H1 (cell line): ENCODE data around the gene STXBP2. TPM values are rescaled to one million over a fixed set of nuclear protein-coding genes. Genes with fewer than 3 reads are reported as not detected.

Experiments
- CTCF ChIA-PET: fragments of 300-600 bp; sonication (Branson Sonifier 250); formaldehyde crosslinking; loops from one replicate; lab custom pipeline; 2021; ENCODE audit not compliant: partially characterized antibody; lab: Charles Lee
- POLR2A ChIA-PET: fragments of 300-600 bp; sonication (Branson Sonifier 250); formaldehyde crosslinking; loops from one replicate; lab custom pipeline; 2021; ENCODE audit warnings: inconsistent platforms; ENCODE audit not compliant: partially characterized antibody; lab: Charles Lee
- DNase-seq, 2 experiments: peaks; one replicate each; pipeline versions ENCODE4 v3.0.0 to v3.0.0-alpha.2; 2010 to 2022; ENCODE audit warnings: low spot score in 2 of 2, low read depth in 1 of 2, mixed read lengths in 1 of 2
- FAIRE-seq: peaks from 2 replicates; lab custom pipeline; 2011; peaks lifted over from hg19 to GRCh38; lab: Jason Lieb, UNC
- H2AFZ ChIP-seq: 2 replicates; pipeline ENCODE4 v1.8.1; 2012; ENCODE audit warnings: low read length, inconsistent platforms
- H2AK5ac ChIP-seq: 2 replicates; pipeline ENCODE4 v1.6.1; 2013; ENCODE audit warnings: low read depth, low read length
- H2BK120ac ChIP-seq: replicated peaks from 2 replicates; pipeline ENCODE3; 2013; ENCODE audit warnings: low read depth, low read length, inconsistent platforms
- H2BK12ac ChIP-seq: 2 replicates; pipeline ENCODE4 v1.6.1; 2013; ENCODE audit warnings: low read depth, low read length
- H2BK15ac ChIP-seq: 2 replicates; pipeline ENCODE4 v1.6.1; 2013; ENCODE audit warnings: low read length
- H2BK20ac ChIP-seq: 2 replicates; pipeline ENCODE4 v1.6.1; 2013; ENCODE audit warnings: low read length
- H2BK5ac ChIP-seq: 2 replicates; pipeline ENCODE4 v1.6.1; 2013; ENCODE audit warnings: low read depth, low read length
- H3K14ac ChIP-seq: 2 replicates; pipeline ENCODE4 v1.6.1; 2013; ENCODE audit warnings: inconsistent platforms; ENCODE audit not compliant: insufficient read length
- H3K18ac ChIP-seq: 2 replicates; pipeline ENCODE4 v1.6.1; 2013; ENCODE audit warnings: low read length; ENCODE audit errors: extremely low read depth
- H3K23ac ChIP-seq: 2 replicates; pipeline ENCODE4 v1.6.1; 2013; ENCODE audit warnings: inconsistent platforms; ENCODE audit not compliant: insufficient read length
- H3K23me2 ChIP-seq: 2 replicates; pipeline ENCODE4 v1.6.1; 2013; ENCODE audit warnings: low read depth, low read length
- H3K27ac ChIP-seq: 2 replicates; pipeline ENCODE4 v1.6.1; 2011; ENCODE audit warnings: low read depth, low read length, inconsistent platforms
- H3K27me3 ChIP-seq, 4 experiments: replicated peaks in 1 of 4; 1 replicate in 1 of 4; 2 replicates in 3 of 4; pipeline versions ENCODE4 v1.6.1 to v1.8.1; 2011 to 2013; ENCODE audit warnings: low read length in 3 of 4, mild to moderate bottlenecking in 3 of 4, inconsistent platforms in 2 of 4, mixed read lengths in 2 of 4, moderate library complexity in 1 of 4; ENCODE audit not compliant: control insufficient read depth in 3 of 4, insufficient read depth in 3 of 4; ENCODE audit errors: extremely low read depth in 1 of 4
- H3K36me3 ChIP-seq, 4 experiments: 2 replicates each; pipeline versions ENCODE4 v1.6.1 to v1.8.1; 2011 to 2013; ENCODE audit warnings: mild to moderate bottlenecking in 4 of 4, low read length in 3 of 4, moderate library complexity in 2 of 4, control low read depth in 1 of 4, inconsistent platforms in 1 of 4; ENCODE audit not compliant: insufficient read depth in 4 of 4, control insufficient read depth in 2 of 4
- H3K4ac ChIP-seq: replicated peaks from 2 replicates; pipeline ENCODE3; 2013; ENCODE audit warnings: low read length, low read depth, mixed read lengths, inconsistent platforms; ENCODE audit not compliant: insufficient read length
- H3K4me1 ChIP-seq, 4 experiments: replicated peaks in 1 of 4; 1 replicate in 1 of 4; 2 replicates in 3 of 4; pipeline versions ENCODE4 v1.6.1 to v1.8.1; 2011 to 2013; ENCODE audit warnings: low read length in 3 of 4, inconsistent platforms in 2 of 4, mixed read lengths in 1 of 4; ENCODE audit not compliant: insufficient read depth in 4 of 4, control insufficient read depth in 3 of 4
- H3K4me2 ChIP-seq, 2 experiments: 2 replicates each; pipeline versions ENCODE4 v1.6.1 to v1.8.1; 2011 to 2013; ENCODE audit warnings: low read depth in 2 of 2, low read length in 2 of 2, control low read depth in 1 of 2, inconsistent platforms in 1 of 2, mild to moderate bottlenecking in 1 of 2; ENCODE audit not compliant: insufficient read depth in 1 of 2
- H3K4me3 ChIP-seq, 4 experiments: fragments of 200-600, 300-600 bp in 1 of 4; sonication (generic), shearing (Covaris generic), sonication (Bioruptor Twin) in 1 of 4; 2 replicates each; pipeline versions ENCODE4 v1.5.1 to v1.8.1; 2011 to 2016; ENCODE audit warnings: low read length in 4 of 4, low read depth in 3 of 4, control low read depth in 2 of 4, inconsistent platforms in 2 of 4, mild to moderate bottlenecking in 2 of 4, mixed read lengths in 1 of 4, moderate library complexity in 1 of 4; ENCODE audit not compliant: insufficient read depth in 2 of 4; ENCODE audit errors: extremely low read depth in 1 of 4
- H3K56ac ChIP-seq: replicated peaks from 2 replicates; pipeline ENCODE3; 2013; ENCODE audit warnings: low read depth, mild to moderate bottlenecking, mixed read lengths, low read length, inconsistent platforms; ENCODE audit not compliant: insufficient read length
- H3K79me1 ChIP-seq: 2 replicates; pipeline ENCODE4 v1.6.1; 2013; ENCODE audit warnings: low read depth, low read length, control low read depth
- H3K79me2 ChIP-seq, 2 experiments: 2 replicates each; pipeline versions ENCODE4 v1.6.1 to v1.8.1; 2012 to 2013; ENCODE audit warnings: low read length in 2 of 2, mild to moderate bottlenecking in 2 of 2, inconsistent platforms in 1 of 2; ENCODE audit not compliant: insufficient read depth in 2 of 2, control insufficient read depth in 1 of 2
- H3K9ac ChIP-seq, 4 experiments: replicated peaks in 1 of 4; 1 replicate in 1 of 4; 2 replicates in 3 of 4; pipeline versions ENCODE4 v1.6.1 to v1.8.1; 2011 to 2013; ENCODE audit warnings: low read depth in 3 of 4, low read length in 3 of 4, control low read depth in 2 of 4, mild to moderate bottlenecking in 2 of 4, moderate library complexity in 2 of 4, inconsistent platforms in 1 of 4; ENCODE audit errors: extremely low read depth in 1 of 4
- H3K9me3 ChIP-seq, 2 experiments: 2 replicates each; pipeline versions ENCODE4 v1.6.1 to v1.8.1; 2012 to 2013; ENCODE audit warnings: mild to moderate bottlenecking in 2 of 2, moderate library complexity in 2 of 2, control low read depth in 1 of 2, inconsistent platforms in 1 of 2, low read depth in 1 of 2, low read length in 1 of 2, mixed read lengths in 1 of 2; ENCODE audit not compliant: insufficient read depth in 2 of 2
- H4K20me1 ChIP-seq, 2 experiments: replicated peaks in 1 of 2; 2 replicates each; pipeline versions ENCODE3 to v1.8.1; 2011 to 2013; ENCODE audit warnings: inconsistent platforms in 2 of 2, low read length in 2 of 2, mild to moderate bottlenecking in 1 of 2; ENCODE audit not compliant: insufficient read depth in 2 of 2, control insufficient read depth in 1 of 2
- H4K5ac ChIP-seq: 2 replicates; pipeline ENCODE4 v1.6.1; 2013; ENCODE audit warnings: low read length, low read depth, mixed read lengths, inconsistent platforms; ENCODE audit not compliant: insufficient read length
- H4K8ac ChIP-seq: 2 replicates; pipeline ENCODE4 v1.8.0; 2013; ENCODE audit warnings: mild to moderate bottlenecking, moderate library complexity, low read length, inconsistent platforms; ENCODE audit not compliant: insufficient read depth; ENCODE audit errors: extremely low read depth
- H4K91ac ChIP-seq: replicated peaks from 2 replicates; pipeline ENCODE3; 2013; ENCODE audit warnings: low read length, mixed read lengths, inconsistent platforms; ENCODE audit not compliant: insufficient read length
- ATF2 ChIP-seq: IDR thresholded peaks from 2 replicates; pipeline ENCODE4 v1.6.1; 2012; ENCODE audit warnings: low read length, inconsistent platforms
- BACH1 ChIP-seq: IDR thresholded peaks from 2 replicates; pipeline ENCODE4 v1.6.1; 2012; ENCODE audit warnings: low read length, improper control_type of control experiment
- E2F6 ChIP-seq: IDR thresholded peaks from 2 replicates; pipeline ENCODE4 v1.6.1; 2012; ENCODE audit warnings: inconsistent platforms
- EGR1 ChIP-seq: IDR thresholded peaks from 2 replicates; pipeline ENCODE4 v1.6.1; 2011; ENCODE audit warnings: low read depth, low read length, borderline replicate concordance
- FOSL1 ChIP-seq: IDR thresholded peaks from 2 replicates; pipeline ENCODE4 v1.6.1; 2011; ENCODE audit warnings: mild to moderate bottlenecking, low read depth, low read length, moderate library complexity; ENCODE audit not compliant: insufficient read depth
- HDAC6 ChIP-seq: IDR thresholded peaks from one replicate; pipeline ENCODE4 v1.7.1; 2012; ENCODE audit warnings: low read depth, mild to moderate bottlenecking, inconsistent platforms, low read length, moderate library complexity
- KDM4A ChIP-seq: IDR thresholded peaks from one replicate; pipeline ENCODE4 v1.7.1; 2012; ENCODE audit warnings: low read depth, mild to moderate bottlenecking, moderate library complexity, low read length, inconsistent platforms; ENCODE audit not compliant: severe bottlenecking
- PHF8 ChIP-seq: fragments of 200-600 bp; sonication (generic); conservative IDR thresholded peaks from 2 replicates; pipeline ENCODE4 v1.7.1; 2012; ENCODE audit warnings: low read depth, mild to moderate bottlenecking, inconsistent platforms, low read length, moderate library complexity
- YY1 ChIP-seq: IDR thresholded peaks from 2 replicates; pipeline ENCODE4 v1.6.1; 2011; ENCODE audit warnings: low read depth, mild to moderate bottlenecking, low read length
- WGBS, 2 experiments: shearing (Covaris generic) in 1 of 2; methylation state at CpG; one replicate each; pipeline versions ENCODE4 v1.1.6 to v1.1.7; 2013 to 2015; ENCODE audit warnings: low lambda C conversion rate in 2 of 2, mixed read lengths in 2 of 2, inconsistent platforms in 1 of 2, low coverage in 1 of 2, missing lambda C conversion rate in 1 of 2; ENCODE audit not compliant: insufficient replicate concordance in 2 of 2, insufficient coverage in 1 of 2, insufficient read length in 1 of 2; ENCODE audit errors: extremely low coverage in 1 of 2, missing lambda C conversion rate in 1 of 2; 5-methylcytosine and 5-hydroxymethylcytosine counted together
- polyA plus RNA-seq, 7 experiments: library from polyadenylated mRNA; depleted of rRNA in 3 of 7; stranded (reverse) in 5 of 7; unstranded in 2 of 7; fragments of >200 nt in 5 of 7; fragments of 200-250 nt in 2 of 7; gene quantifications; 1 replicate in 5 of 7; 2 replicates in 1 of 7; 4 replicates in 1 of 7; pipeline versions ENCODE4 v1.2.1 to v1.2.3, GENCODE V29; 2011 to 2013; ENCODE audit warnings: missing spikeins in 2 of 7, mixed read lengths in 2 of 7
- total RNA-seq: library from RNA; stranded (reverse); fragmentation: NEBNext Ultra II Directional; extraction: Animal tissue kit (Norgen Biotek cat#: 25700); gene quantifications from 2 replicates; pipeline ENCODE4 v1.2.1, GENCODE V29; 2021
- TF ChIP-seq, protein P1 (sequence below): IDR thresholded peaks from 2 replicates; pipeline ENCODE4 v1.6.1; 2011; ENCODE audit warnings: low read length, improper control_type of control experiment

The STXBP2 gene
- total and polyA plus RNA-seq, 2 of the 8 experiments (the other 6 are each of a cell fraction or from before 2014, with no cell fraction given): 52.9 to 53.8 TPM

- Histone ChIP-seq H4K5ac (no peak overlapping the region), H3K56ac (no peak overlapping the region), H2BK20ac (no peak overlapping the region), H3K9ac (no peak overlapping the region), H2BK120ac (no peak overlapping the region), H4K8ac (no peak overlapping the region), H2BK15ac (no peak overlapping the region), H2AFZ (no peak overlapping the region), H3K4me1 (no peaks in the 10 kb centered on the region; a peak in 1 of 7 replicates), H3K79me2 (no peaks in the 10 kb centered on the region), H3K27me3 (no peaks in the 10 kb centered on the region; a peak in 1 of 7 replicates), H3K36me3 (no peaks in the 10 kb centered on the region), H3K18ac (no peak overlapping the region), H3K23ac (no peak overlapping the region), H3K23me2 (peaks cover 17% of the 10 kb centered on the region), H2BK5ac (no peak overlapping the region), H3K14ac (no peak overlapping the region), H2BK12ac (no peak overlapping the region), H3K4me2 (no peak overlapping the region), H3K79me1 (no peaks in the 10 kb centered on the region), H3K9me3 (no peaks in the 10 kb centered on the region), H3K4me3 (no peak overlapping the region), H2AK5ac (no peak overlapping the region), H4K20me1 (peaks cover 0 to 3% of the 10 kb centered on the region in 2 experiments), H3K27ac (no peak overlapping the region), H3K4ac (no peak overlapping the region), H4K91ac (no peak overlapping the region)
- DNase-seq (no peak), FAIRE-seq (no peak)
- ChIA-PET CTCF (interaction anchor here (0.9 kb wide), 1 partner anchor 29 kb away, joined by 3 read pairs; no protein-coding TSS in a partner anchor), POLR2A (interaction anchor here (1.3 to 1.5 kb wide), 2 partner anchors 10 to 41 kb away, joined by 4 read pairs; no protein-coding TSS in a partner anchor)
- WGBS, 2 experiments: 84% methylated on average over 21 of the region's 23 CpGs; no CpG with 5 or more reads in 1 of the 2 experiments
- TF ChIP-seq YY1 (no peak), PHF8 (no peak), E2F6 (no peak), KDM4A (no peak), ATF2 (no peak), FOSL1 (no peak), HDAC6 (no peak), EGR1 (no peak), BACH1 (no peak)
- TF ChIP-seq, protein P1, sequence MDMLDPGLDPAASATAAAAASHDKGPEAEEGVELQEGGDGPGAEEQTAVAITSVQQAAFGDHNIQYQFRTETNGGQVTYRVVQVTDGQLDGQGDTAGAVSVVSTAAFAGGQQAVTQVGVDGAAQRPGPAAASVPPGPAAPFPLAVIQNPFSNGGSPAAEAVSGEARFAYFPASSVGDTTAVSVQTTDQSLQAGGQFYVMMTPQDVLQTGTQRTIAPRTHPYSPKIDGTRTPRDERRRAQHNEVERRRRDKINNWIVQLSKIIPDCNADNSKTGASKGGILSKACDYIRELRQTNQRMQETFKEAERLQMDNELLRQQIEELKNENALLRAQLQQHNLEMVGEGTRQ: no peak
These were observed 52.3 kb downstream of the STXBP2 start for GRCh38 chr19:7689165-7689564.
